Measurements from ENCODE around the gene PIK3IP1. TPM values are rescaled to one million over a fixed set of nuclear protein-coding genes. Genes with fewer than 3 reads are reported as not detected.
A peak's percentile ranks its signal among the peaks of the same experiment; 100 is the strongest.
"Not testable (repeated sequence)": the region's sequence is repeated elsewhere in the genome, so short reads cannot be mapped to it uniquely, and the experiment has no call there.

The PIK3IP1 gene
- total RNA-seq, 1 donor from 2014 or later = 32.4 TPM

GRCh38 chr22:31248138-31248745 is 44.0 kb downstream of the PIK3IP1 start:
- peak overlapping the region; percentile 78 for H3K27ac ChIP-seq
- H3K27me3 ChIP-seq = no peaks in the 10 kb centered on the region
- H3K4me1 ChIP-seq = peaks cover 53% of the 10 kb centered on the region
- H3K9me3 ChIP-seq = no peaks in the 10 kb centered on the region
- no peaks in the 10 kb centered on the region for H3K36me3 ChIP-seq
- DNase-seq (ENCODE audit: extremely low spot score in 2 of 2) = no peak
- intact Hi-C loops (cut with DNase I) = no loop called here
- TF ChIP-seq CTCF (IDR thresholded peaks at IDR 0.05) = no peak
- TF ChIP-seq POLR2AphosphoS5 (IDR thresholded peaks at IDR 0.05; ENCODE audit: insufficient read depth in 1 of 2, low read depth in 1 of 2) = peak; percentile 82 to 85
- TF ChIP-seq POLR2A (IDR thresholded peaks at IDR 0.05) = peak in 1 of 2 donors; percentile 59
- H3K4me3 ChIP-seq = peak overlapping the region; percentile 52 to 70

GRCh38 chr22:31247726-31248125 is 44.6 kb downstream of the PIK3IP1 start:
- H3K4me3 ChIP-seq = peak overlapping the region; percentile 52 to 70
- H3K9me3 ChIP-seq = no peaks in the 10 kb centered on the region
- no peak for DNase-seq (ENCODE audit: extremely low spot score in 2 of 2)
- intact Hi-C loops (cut with DNase I) = no loop called here
- H3K36me3 ChIP-seq = no peaks in the 10 kb centered on the region
- H3K4me1 ChIP-seq = peaks cover 48% of the 10 kb centered on the region
- peak overlapping the region; percentile 78 for H3K27ac ChIP-seq
- TF ChIP-seq POLR2A (IDR thresholded peaks at IDR 0.05) (no peak), POLR2AphosphoS5 (IDR thresholded peaks at IDR 0.05; ENCODE audit: insufficient read depth in 1 of 2, low read depth in 1 of 2) (no peak), CTCF (IDR thresholded peaks at IDR 0.05) (no peak)
- H3K27me3 ChIP-seq = no peaks in the 10 kb centered on the region

- intact Hi-C loops (cut with DNase I) = no loop called here
- TF ChIP-seq CTCF (IDR thresholded peaks at IDR 0.05) = no peak
- no peak for TF ChIP-seq POLR2A (IDR thresholded peaks at IDR 0.05)
- TF ChIP-seq POLR2AphosphoS5 (IDR thresholded peaks at IDR 0.05; ENCODE audit: insufficient read depth in 1 of 2, low read depth in 1 of 2) = no peak
- Histone ChIP-seq H3K4me1 (peaks cover 37% of the 10 kb centered on the region), H3K27me3 (no peaks in the 10 kb centered on the region), H3K9me3 (no peaks in the 10 kb centered on the region), H3K36me3 (no peaks in the 10 kb centered on the region), H3K4me3 (no peak overlapping the region), H3K27ac (no peak overlapping the region)
- no peak for DNase-seq (ENCODE audit: extremely low spot score in 2 of 2)
Measured at GRCh38 chr22:31246687-31247086, 45.6 kb downstream of the PIK3IP1 start.

- peaks cover 36% of the 10 kb centered on the region for H3K4me1 ChIP-seq
- intact Hi-C loops (cut with DNase I); H3K27ac ChIP-seq; H3K4me3 ChIP-seq; H3K9me3 ChIP-seq; DNase-seq (ENCODE audit: extremely low spot score in 2 of 2); H3K36me3 ChIP-seq; H3K27me3 ChIP-seq: not testable (repeated sequence)
Measured at GRCh38 chr22:31245998-31246397, 46.3 kb downstream of the PIK3IP1 start.

- Histone ChIP-seq H3K27ac (no peak overlapping the region), H3K9me3 (no peaks in the 10 kb centered on the region), H3K4me1 (peaks cover 28% of the 10 kb centered on the region), H3K36me3 (no peaks in the 10 kb centered on the region), H3K27me3 (no peaks in the 10 kb centered on the region), H3K4me3 (no peak overlapping the region)
- no peak for DNase-seq (ENCODE audit: extremely low spot score in 2 of 2)
- no peak for TF ChIP-seq POLR2A (IDR thresholded peaks at IDR 0.05)
- intact Hi-C loops (cut with DNase I) = no loop called here
Measured at GRCh38 chr22:31244943-31245451, 47.3 kb downstream of the PIK3IP1 start.

GRCh38 chr22:31244046-31244942 is 48.0 kb downstream of the PIK3IP1 start:
- Histone ChIP-seq H3K4me3 (no peak overlapping the region), H3K27ac (no peak overlapping the region), H3K27me3 (no peaks in the 10 kb centered on the region), H3K9me3 (no peaks in the 10 kb centered on the region), H3K36me3 (no peaks in the 10 kb centered on the region), H3K4me1 (peaks cover 22% of the 10 kb centered on the region)
- intact Hi-C loops (cut with DNase I) = no loop called here
- no peak for DNase-seq (ENCODE audit: extremely low spot score in 2 of 2)
- TF ChIP-seq POLR2AphosphoS5 (IDR thresholded peaks at IDR 0.05; ENCODE audit: insufficient read depth in 1 of 2, low read depth in 1 of 2) (no peak), POLR2A (IDR thresholded peaks at IDR 0.05) (no peak), CTCF (IDR thresholded peaks at IDR 0.05) (no peak)
